Transverse colon (tissue), 4 donors: ENCODE data around the gene JSRP1. TPM values are rescaled to one million over a fixed set of nuclear protein-coding genes. Genes with fewer than 3 reads are reported as not detected.

ENCODE experiments used
- DNase-seq: peaks from one replicate; pipeline ENCODE4 v3.0.0-alpha.2; 2019
- H3K27ac ChIP-seq, 4 donors: fragments of 200-600 bp; sonication (generic); 2 replicates each; pipeline ENCODE4 v1.5.1; 2016 to 2018; ENCODE audit warnings: inconsistent platforms in 4 of 4
- H3K27me3 ChIP-seq: fragments of 200-600 bp; sonication (generic); 2 replicates; pipeline ENCODE4 v1.5.1; 2017; ENCODE audit warnings: inconsistent platforms
- H3K36me3 ChIP-seq, 4 donors: fragments of 200-600 bp; sonication (generic); 2 replicates each; pipeline ENCODE4 v1.5.1; 2017 to 2019; ENCODE audit warnings: inconsistent platforms in 4 of 4
- H3K4me1 ChIP-seq, 4 donors: fragments of 200-600 bp; sonication (generic); 2 replicates each; pipeline ENCODE4 v1.5.1; 2017 to 2020; ENCODE audit warnings: inconsistent platforms in 4 of 4
- H3K4me3 ChIP-seq, 4 donors: fragments of 200-600 bp; sonication (generic); 1 replicate in 1 of 4; 2 replicates in 3 of 4; pipeline versions ENCODE4 v1.5.1 to v1.6.1; 2017 to 2019; ENCODE audit warnings: inconsistent platforms in 4 of 4
- H3K9me3 ChIP-seq, 2 donors: fragments of 200-600 bp; sonication (generic); 2 replicates each; pipeline ENCODE4 v1.5.1; 2017 to 2019; ENCODE audit warnings: inconsistent platforms in 2 of 2
- CTCF ChIP-seq, 5 experiments: fragments of 200-600 bp in 3 of 5; fragments of 450-650 bp in 2 of 5; sonication (generic) in 3 of 5; IDR thresholded peaks; 1 replicate in 2 of 5; 2 replicates in 3 of 5; pipeline ENCODE4 v1.5.1; 2016 to 2017; ENCODE audit warnings: antibody characterized with exemption in 5 of 5, inconsistent platforms in 3 of 5, mild to moderate bottlenecking in 2 of 5, moderate library complexity in 1 of 5
- EP300 ChIP-seq: sonication (generic); formaldehyde crosslinking; IDR thresholded peaks from one replicate; pipeline ENCODE4 v1.6.1; 2017; ENCODE audit warnings: antibody characterized with exemption, low read depth
- POLR2A ChIP-seq: fragments of 450-650 bp; IDR thresholded peaks from one replicate; pipeline ENCODE4 v1.6.1; 2016; ENCODE audit warnings: antibody characterized with exemption, mild to moderate bottlenecking, moderate library complexity
- POLR2AphosphoS5 ChIP-seq, 3 donors: sonication (generic); formaldehyde crosslinking; IDR thresholded peaks; one replicate each; pipeline ENCODE4 v1.6.1; 2016; ENCODE audit warnings: antibody characterized with exemption in 3 of 3
- whole genome bisulfite sequencing, 2 donors: methylation state at CpG; one replicate each; pipeline ENCODE4 v1.1.5; 2018; ENCODE audit warnings: low coverage in 1 of 2; 5-methylcytosine and 5-hydroxymethylcytosine counted together
- in situ Hi-C, 4 donors: fragments of 200-750 bp; cut with MboI; loops; one replicate each; pipeline versions ENCODE4 v1.15.0 to v1.15.1; 2017; ENCODE audit warnings: low sequenced_read_pairs in 3 of 4, low pct_ligation_motif_present in 1 of 4, low pct_unique_long_range_greater_than_20kb in 1 of 4
- intact Hi-C: fragments of 100-400 bp; cut with DNase I; formaldehyde crosslinking; loops from one replicate; pipeline ENCODE4 v1.15.1; 2023; ENCODE audit warnings: low total_unique reads
- total RNA-seq, 4 donors: library from RNA; depleted of rRNA; stranded (reverse); fragments of >200 nt; gene quantifications; one replicate each; pipeline ENCODE4 v1.1.0, GENCODE V29; 2016

JSRP1 gene
- total RNA-seq, 4 donors from 2014 or later: 5.6 TPM; not detected in 3

GRCh38 chr19:2226840-2227360 is 29.3 kb downstream of the JSRP1 start:
- WGBS, 2 donors: 97 to 100% methylated on average over 2 to 53 of the region's 53 CpGs
- Histone ChIP-seq H3K36me3 (peaks cover 0 to 20% (median 8%) of the 10 kb centered on the region in 4 donors), H3K9me3 (no peaks in the 10 kb centered on the region), H3K27me3 (no peaks in the 10 kb centered on the region), H3K27ac (no peak overlapping the region), H3K4me1 (no peaks in the 10 kb centered on the region), H3K4me3 (no peak overlapping the region)
- in situ Hi-C loops (no loop called here), intact Hi-C loops (no loop called here)
- DNase-seq: no peak
- TF ChIP-seq POLR2AphosphoS5 (IDR thresholded peaks at IDR 0.05): no peak
- TF ChIP-seq CTCF (IDR thresholded peaks at IDR 0.05): no peak
- no peak for TF ChIP-seq POLR2A
- no peak for TF ChIP-seq EP300

- DNase-seq: no peak
- no peaks in the 10 kb centered on the region for H3K4me1 ChIP-seq
- in situ Hi-C loops: no loop called here
- H3K9me3 ChIP-seq: no peaks in the 10 kb centered on the region
- no peak overlapping the region for H3K27ac ChIP-seq
- intact Hi-C loops: no loop called here
- H3K27me3 ChIP-seq: no peaks in the 10 kb centered on the region
- peaks cover 0 to 20% (median 8%) of the 10 kb centered on the region in 4 donors for H3K36me3 ChIP-seq
- no peak for TF ChIP-seq POLR2A
- no peak for TF ChIP-seq POLR2AphosphoS5 (IDR thresholded peaks at IDR 0.05)
- no peak for TF ChIP-seq CTCF (IDR thresholded peaks at IDR 0.05)
- no peak for TF ChIP-seq EP300
- 94% methylated on average over 51 of the region's 59 CpGs; no CpG with 5 or more reads in 1 of the 2 donors for WGBS, 2 donors
- no peak overlapping the region for H3K4me3 ChIP-seq
These were observed 30.0 kb downstream of the JSRP1 start for GRCh38 chr19:2226051-2226839.

GRCh38 chr19:2225415-2226050 is 30.7 kb downstream of the JSRP1 start:
- Histone ChIP-seq H3K4me1 (no peaks in the 10 kb centered on the region), H3K27ac (no peak overlapping the region), H3K4me3 (no peak overlapping the region), H3K9me3 (no peaks in the 10 kb centered on the region), H3K36me3 (peaks cover 0 to 20% (median 8%) of the 10 kb centered on the region in 4 donors), H3K27me3 (no peaks in the 10 kb centered on the region)
- in situ Hi-C loops (no loop called here), intact Hi-C loops (no loop called here)
- WGBS, 2 donors: 93 to 100% methylated on average over 1 to 32 of the region's 32 CpGs
- no peak for DNase-seq
- TF ChIP-seq POLR2A: no peak
- no peak for TF ChIP-seq EP300
- no peak for TF ChIP-seq POLR2AphosphoS5 (IDR thresholded peaks at IDR 0.05)
- no peak for TF ChIP-seq CTCF (IDR thresholded peaks at IDR 0.05)

GRCh38 chr19:2224754-2225349 is 31.4 kb downstream of the JSRP1 start:
- no peak overlapping the region for H3K27ac ChIP-seq
- H3K9me3 ChIP-seq: no peaks in the 10 kb centered on the region
- no peaks in the 10 kb centered on the region for H3K27me3 ChIP-seq
- intact Hi-C loops: loop anchor here (5.0 kb wide), 1 partner anchor 68 kb away; no protein-coding TSS in a partner anchor
- no peak for TF ChIP-seq POLR2A
- TF ChIP-seq POLR2AphosphoS5 (IDR thresholded peaks at IDR 0.05): no peak
- no peak for TF ChIP-seq EP300
- no peak for TF ChIP-seq CTCF (IDR thresholded peaks at IDR 0.05)
- H3K4me3 ChIP-seq: no peak overlapping the region
- 90 to 100% methylated on average over 3 to 13 of the region's 13 CpGs for WGBS, 2 donors
- in situ Hi-C loops: no loop called here
- peaks cover 0 to 21% (median 6%) of the 10 kb centered on the region in 4 donors for H3K36me3 ChIP-seq
- DNase-seq: no peak
- no peaks in the 10 kb centered on the region for H3K4me1 ChIP-seq
